SIG-M5 (cell line): ENCODE results near the gene IL1RAPL1.
"Not testable (repeated sequence)": the region's sequence is repeated elsewhere in the genome, so short reads cannot be mapped to it uniquely, and the experiment has no call there.

ENCODE experiments used
- DNase-seq: peaks from one replicate; lab custom pipeline; 2025; lab: John Stamatoyannopoulos, UW

The IL1RAPL1 gene

GRCh38 chrX:29122817-29123216 lies 535.6 kb downstream of the IL1RAPL1 start:
- not testable (repeated sequence) for DNase-seq

DNA sequence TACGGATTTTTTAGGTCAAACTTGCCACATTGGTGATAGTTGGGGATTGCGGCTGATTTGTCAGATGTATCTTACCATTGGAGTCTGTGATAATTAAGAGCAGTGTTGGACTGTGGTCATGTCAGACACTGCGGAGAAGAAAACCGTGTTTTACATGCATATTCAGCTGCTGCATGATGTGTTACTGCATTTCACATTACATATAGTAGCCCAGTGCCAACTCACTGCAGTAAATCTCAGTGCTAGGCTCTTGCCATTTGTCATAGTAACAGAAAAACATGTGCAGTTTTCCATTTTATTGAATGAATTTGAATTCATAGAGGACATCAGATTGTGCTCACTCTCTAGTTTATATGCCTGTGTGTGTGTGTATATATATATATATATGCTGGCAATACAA lies 543.7 kb downstream of the IL1RAPL1 start:
- no peak for DNase-seq

GRCh38 chrX:29136904-29137303 lies 549.7 kb downstream of the IL1RAPL1 start:
- DNase-seq, result no peak

- DNase-seq, result no peak
These were observed 550.8 kb downstream of the IL1RAPL1 start for GRCh38 chrX:29138003-29138402.

DNA sequence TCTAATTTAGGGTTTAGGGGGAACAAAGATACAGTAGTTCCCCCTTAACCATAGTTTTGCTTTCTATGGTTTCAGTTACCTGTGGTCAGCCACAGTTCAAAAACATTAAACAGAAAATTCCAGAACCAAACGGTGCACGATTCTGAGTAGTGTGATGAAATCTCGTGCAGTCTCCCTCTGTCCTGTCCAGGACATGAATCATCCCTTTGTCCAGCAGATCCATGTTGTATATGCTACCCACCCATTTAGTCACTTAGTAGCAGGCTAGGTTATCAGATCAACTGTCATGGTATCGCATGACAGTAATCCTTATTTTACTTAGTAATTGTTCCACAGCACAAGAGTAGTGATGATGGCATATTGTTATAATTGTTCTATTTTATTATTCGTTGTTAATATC lies 556.1 kb downstream of the IL1RAPL1 start:
- DNase-seq, result no peak

DNA sequence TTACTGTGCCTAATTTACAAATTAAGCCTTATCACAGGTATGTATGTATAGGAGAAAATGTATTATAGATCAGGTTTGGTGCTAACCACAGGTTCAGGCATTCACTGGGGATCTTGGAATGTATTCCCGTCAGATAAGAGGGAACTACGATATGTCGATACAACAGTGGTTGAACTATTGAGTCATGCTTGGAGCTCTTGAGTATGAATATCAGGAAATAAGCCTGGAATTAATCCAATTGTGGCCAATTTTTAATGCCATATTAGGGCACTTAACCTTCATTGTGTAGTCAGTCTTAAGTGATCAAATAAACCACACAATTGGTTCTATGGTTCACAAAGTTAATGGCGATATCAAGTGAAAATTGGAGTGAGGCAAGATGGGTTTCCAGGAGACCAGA lies 556.5 kb downstream of the IL1RAPL1 start:
- no peak for DNase-seq

DNA sequence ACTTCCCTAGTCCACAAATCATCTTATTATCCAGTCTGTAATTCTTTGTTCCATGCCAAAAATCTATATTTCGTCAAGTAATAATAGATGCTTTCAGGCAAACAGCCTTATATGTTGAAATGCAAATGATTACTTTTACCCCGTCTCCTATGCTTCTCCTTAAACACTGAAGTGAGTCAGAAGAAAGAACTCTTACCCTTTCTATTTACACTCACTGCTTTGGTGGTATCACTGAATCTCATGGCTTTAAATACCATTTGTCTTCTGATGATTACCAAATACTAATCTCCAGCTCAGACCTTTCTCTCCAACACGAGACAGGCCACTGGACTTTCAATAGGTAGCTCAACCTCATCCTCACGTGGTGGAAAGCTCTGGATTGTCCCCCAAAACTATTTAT lies 558.1 kb downstream of the IL1RAPL1 start:
- DNase-seq, result no peak

DNA sequence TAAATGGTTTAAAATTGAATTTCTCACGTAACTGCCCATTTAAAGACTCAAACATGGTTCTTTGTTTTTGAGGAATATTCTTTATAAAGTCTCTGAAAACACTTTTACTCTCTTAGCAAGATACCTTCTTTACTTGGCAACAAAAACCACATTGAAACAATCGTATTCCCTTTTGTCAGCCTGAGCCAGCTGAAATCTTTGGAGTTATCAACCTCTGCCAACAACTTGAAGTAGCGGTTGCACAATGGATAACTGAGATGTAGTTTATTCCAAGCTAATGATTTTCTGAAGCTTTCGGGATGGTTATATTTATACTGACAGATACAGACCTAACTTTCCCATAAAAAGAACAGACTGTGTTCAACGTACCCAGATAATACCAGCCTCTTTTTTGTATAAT lies 561.3 kb downstream of the IL1RAPL1 start:
- no peak for DNase-seq

DNA sequence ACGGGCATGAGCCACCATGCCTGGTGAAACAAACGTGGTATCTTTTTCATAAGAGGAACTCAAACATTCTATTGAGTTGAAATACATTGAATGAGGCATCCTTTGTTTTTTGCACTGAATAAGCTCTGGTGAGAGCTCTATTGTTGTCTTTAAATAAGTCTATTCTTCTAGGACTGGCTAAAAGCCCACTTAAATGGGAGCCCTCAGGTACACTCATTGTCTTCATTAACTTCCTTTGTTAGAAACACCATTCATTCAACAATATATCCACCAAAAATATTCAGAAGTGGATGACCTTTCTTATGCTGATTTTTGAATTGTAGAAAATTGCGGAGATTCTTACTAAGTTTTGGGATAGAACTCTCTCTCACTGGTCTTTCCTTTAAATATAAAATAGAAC lies 568.0 kb downstream of the IL1RAPL1 start:
- no peak for DNase-seq

DNA sequence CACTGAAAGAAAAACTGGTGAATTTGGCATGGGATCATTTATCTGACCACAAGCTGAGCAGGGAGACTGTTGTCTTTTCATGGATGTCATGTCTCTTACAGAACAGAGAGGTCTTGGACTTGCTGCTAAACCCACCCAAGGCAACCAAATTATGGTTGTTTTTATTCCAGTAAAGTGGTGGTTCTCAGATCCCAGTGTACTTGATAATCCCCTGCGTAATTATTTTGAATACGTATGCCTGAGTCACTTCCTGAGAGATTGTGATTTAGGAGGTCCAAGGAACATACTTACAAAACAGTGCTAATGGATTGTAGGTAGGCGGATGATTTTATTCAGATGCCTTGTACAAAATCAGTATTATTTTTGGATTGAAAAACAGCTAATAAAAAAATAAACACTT lies 585.6 kb downstream of the IL1RAPL1 start:
- DNase-seq, result no peak

- DNase-seq, result no peak
These were observed 600.0 kb downstream of the IL1RAPL1 start for GRCh38 chrX:29187264-29187663.

GRCh38 chrX:29196501-29196900 lies 609.3 kb downstream of the IL1RAPL1 start:
- DNase-seq, result no peak

- no peak for DNase-seq
These were observed 628.0 kb downstream of the IL1RAPL1 start for GRCh38 chrX:29215251-29215650.

DNA sequence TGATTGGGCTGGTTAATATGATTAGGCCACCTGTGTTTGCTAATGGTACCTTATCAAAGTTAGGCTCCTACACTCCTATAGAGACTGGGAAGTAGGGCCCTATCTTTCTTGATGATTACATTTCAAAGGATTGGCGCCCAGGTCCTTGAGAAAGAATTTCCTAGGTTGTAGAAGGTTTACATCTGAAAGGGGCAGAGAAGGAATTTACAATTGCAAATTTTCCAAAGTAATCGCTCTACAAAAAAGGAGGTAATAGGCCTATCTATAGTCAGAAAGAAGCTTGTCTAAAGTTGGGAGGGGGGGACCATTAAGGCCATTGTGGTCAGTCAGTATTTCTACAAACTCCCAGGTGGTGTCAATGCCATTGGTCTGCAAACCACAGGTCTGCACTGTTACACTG lies 638.4 kb downstream of the IL1RAPL1 start:
- no peak for DNase-seq

DNA sequence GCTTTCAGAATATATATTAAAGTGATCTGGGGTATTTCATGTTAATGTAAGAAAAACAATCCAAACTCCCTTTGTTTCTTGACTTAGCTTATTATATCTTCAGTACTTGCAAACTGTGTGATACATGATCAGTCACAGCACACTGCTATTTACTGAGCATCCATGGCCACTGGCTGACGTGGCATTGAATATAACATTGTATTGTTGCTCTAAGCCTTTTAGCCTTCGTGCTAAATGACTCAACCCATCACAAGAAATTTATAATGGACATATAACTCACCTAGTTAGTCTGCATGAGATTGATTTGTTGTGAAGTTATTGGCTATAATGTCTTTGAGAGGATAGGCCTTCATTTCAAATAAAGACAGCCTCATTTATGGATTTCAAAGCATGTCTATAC lies 642.6 kb downstream of the IL1RAPL1 start:
- no peak for DNase-seq

DNA sequence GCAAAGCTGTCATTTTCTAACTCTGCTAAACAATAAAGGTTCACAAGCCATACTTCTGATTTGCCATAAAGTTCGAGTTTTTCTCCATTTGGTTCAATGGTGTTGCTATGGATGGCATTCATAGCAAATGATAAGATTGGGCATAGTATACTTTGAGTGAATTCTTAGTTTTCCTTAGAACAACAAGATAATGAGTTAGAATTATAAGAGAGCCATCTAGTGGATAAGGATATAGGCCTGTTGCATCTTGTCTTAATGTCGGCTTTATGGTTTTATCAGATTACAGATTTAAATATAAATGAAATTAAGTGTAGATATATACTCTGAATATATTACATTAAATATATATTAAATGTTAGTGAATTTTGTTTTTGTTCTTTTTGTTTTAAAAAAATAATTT lies 644.6 kb downstream of the IL1RAPL1 start:
- DNase-seq, result no peak

GRCh38 chrX:29233592-29234183 lies 646.4 kb downstream of the IL1RAPL1 start:
- no peak for DNase-seq

DNA sequence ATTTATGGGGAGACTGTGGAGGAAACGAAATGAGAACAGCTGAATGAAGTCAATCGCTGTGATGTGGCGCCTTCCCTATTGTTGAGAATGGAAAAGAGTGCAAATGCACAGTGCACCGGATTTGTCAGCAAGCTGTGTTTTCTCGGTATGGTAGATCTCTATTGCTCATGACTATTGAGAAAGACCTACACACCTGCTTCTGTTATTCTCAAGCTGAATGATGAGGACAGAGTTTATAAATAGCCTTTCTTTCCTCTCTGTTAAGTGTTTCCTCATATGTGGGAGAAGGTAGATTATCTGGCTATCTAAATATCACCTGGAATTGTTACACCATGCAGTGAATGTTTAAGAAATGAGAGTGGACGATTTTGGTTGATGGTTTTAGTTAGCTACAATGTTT lies 650.7 kb downstream of the IL1RAPL1 start:
- no peak for DNase-seq

DNA sequence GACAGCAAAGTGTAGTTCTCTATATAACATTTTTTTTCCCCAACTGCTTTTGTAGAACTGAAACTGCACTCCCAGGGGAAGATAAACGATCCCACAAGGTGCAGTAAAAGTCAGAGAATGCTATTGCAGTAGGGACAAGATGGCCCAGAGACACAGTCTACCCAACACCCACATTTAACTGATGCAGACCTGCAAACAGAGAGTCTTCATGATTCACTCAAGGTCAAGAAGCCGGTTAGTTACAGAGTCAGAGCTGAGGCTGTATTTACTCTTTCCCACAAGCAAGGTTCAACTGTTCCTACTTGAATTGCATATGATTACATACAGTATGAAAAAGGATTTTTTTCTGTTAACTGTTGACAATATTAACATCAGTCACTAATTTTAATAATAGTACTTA lies 654.6 kb downstream of the IL1RAPL1 start:
- DNase-seq, result no peak

- no peak for DNase-seq
These were observed 655.6 kb downstream of the IL1RAPL1 start for GRCh38 chrX:29242856-29243255.

DNA sequence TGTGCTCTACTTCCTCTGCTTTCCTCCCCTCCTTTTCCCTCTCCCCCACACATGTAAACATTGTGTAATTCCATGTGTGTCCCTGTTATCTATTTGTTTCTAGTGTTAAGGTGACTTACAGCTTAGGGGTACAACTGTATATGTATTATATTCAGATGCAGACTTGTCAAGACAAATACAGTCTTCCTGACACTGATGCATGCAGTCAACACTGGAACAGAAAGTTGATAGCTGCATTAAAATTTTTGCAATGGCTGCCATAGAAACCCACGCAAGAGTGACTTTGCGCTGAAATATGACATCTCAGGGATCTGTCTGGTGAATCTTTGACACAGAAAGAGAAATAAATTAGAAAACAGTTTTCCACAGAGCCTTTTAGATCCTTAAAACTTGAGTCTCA lies 656.7 kb downstream of the IL1RAPL1 start:
- no peak for DNase-seq

- no peak for DNase-seq
These were observed 667.3 kb downstream of the IL1RAPL1 start for GRCh38 chrX:29254515-29254914.

DNA sequence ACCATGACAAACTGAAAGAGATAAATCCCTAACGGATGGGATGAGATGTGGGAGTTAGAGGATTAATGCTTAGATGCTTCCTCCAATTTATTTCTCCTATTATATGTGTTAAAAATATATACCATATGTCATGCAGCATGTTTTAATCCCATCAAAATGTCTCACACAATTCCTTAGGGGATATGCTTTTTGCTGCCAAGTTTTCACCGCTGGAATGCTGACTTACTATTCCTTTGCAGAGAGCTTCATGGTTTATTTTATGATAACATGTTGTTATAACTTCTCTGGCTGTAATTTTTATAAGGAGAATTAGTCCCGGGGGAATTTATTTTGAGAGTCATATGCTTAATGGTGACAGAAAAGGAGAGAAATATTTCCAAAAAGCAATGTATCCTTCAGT lies 670.3 kb downstream of the IL1RAPL1 start:
- no peak for DNase-seq

GRCh38 chrX:29269390-29269789 lies 682.1 kb downstream of the IL1RAPL1 start:
- DNase-seq, result no peak

- DNase-seq, result no peak
These were observed 687.3 kb downstream of the IL1RAPL1 start for GRCh38 chrX:29274517-29274916.
